MM.1S (cell line): ENCODE measurements around the gene CD1C.

Experiments
- DNase-seq: peaks from one replicate; pipeline ENCODE4 v3.0.0-alpha.2; 2015
- H2AFZ ChIP-seq: fragments of 300-600 bp; sonication (generic); 2 replicates; pipeline ENCODE4 v1.6.0; 2016; ENCODE audit warnings: antibody characterized with exemption, low read length
- H3F3A ChIP-seq: fragments of 300-600 bp; sonication (generic); 2 replicates; pipeline ENCODE4 v1.6.1; 2016; ENCODE audit warnings: mild to moderate bottlenecking, antibody characterized with exemption, low read length, moderate library complexity, mixed read lengths; ENCODE audit not compliant: insufficient read depth
- H3K27ac ChIP-seq: fragments of 300-600 bp; sonication (generic); 2 replicates; pipeline ENCODE4 v1.5.1; 2016; ENCODE audit warnings: mild to moderate bottlenecking, low read length
- H3K27me3 ChIP-seq: fragments of 300-600 bp; sonication (generic); replicated peaks from 2 replicates; pipeline ENCODE4 v1.6.0; 2016; ENCODE audit warnings: low read length; ENCODE audit not compliant: insufficient read depth
- H3K36me3 ChIP-seq: fragments of 300-600 bp; sonication (generic); replicated peaks from 2 replicates; pipeline ENCODE4 v1.6.1; 2016; ENCODE audit warnings: mild to moderate bottlenecking, low read length, mixed read lengths; ENCODE audit not compliant: insufficient read depth
- H3K4me1 ChIP-seq: fragments of 300-600 bp; sonication (generic); 2 replicates; pipeline ENCODE4 v1.6.1; 2016; ENCODE audit warnings: low read length, mixed read lengths
- H3K4me2 ChIP-seq: fragments of 300-600 bp; sonication (generic); 2 replicates; pipeline ENCODE4 v1.6.0; 2016; ENCODE audit warnings: low read depth, low read length
- H3K4me3 ChIP-seq: fragments of 300-600 bp; sonication (generic); 2 replicates; pipeline ENCODE4 v1.5.1; 2016; ENCODE audit warnings: low read length, mixed read lengths
- H3K79me2 ChIP-seq: fragments of 300-600 bp; sonication (generic); 2 replicates; pipeline ENCODE4 v1.6.1; 2016; ENCODE audit warnings: mixed run types, low read length, mixed read lengths
- H3K9ac ChIP-seq: fragments of 300-600 bp; sonication (generic); 2 replicates; pipeline ENCODE4 v1.6.1; 2016; ENCODE audit warnings: low read length, mixed read lengths
- H3K9me2 ChIP-seq: fragments of 300-600 bp; sonication (generic); replicated peaks from 2 replicates; pipeline ENCODE4 v1.6.1; 2016; ENCODE audit warnings: mild to moderate bottlenecking, low read length, mixed read lengths; ENCODE audit not compliant: insufficient read depth
- H3K9me3 ChIP-seq: fragments of 300-600 bp; sonication (generic); replicated peaks from 2 replicates; pipeline ENCODE4 v1.6.1; 2016; ENCODE audit warnings: mild to moderate bottlenecking, low read length, mixed read lengths; ENCODE audit not compliant: insufficient read depth
- H4K20me1 ChIP-seq: fragments of 300-600 bp; sonication (generic); 2 replicates; pipeline ENCODE4 v1.6.1; 2016; ENCODE audit warnings: mild to moderate bottlenecking, low read length, moderate library complexity, mixed read lengths; ENCODE audit not compliant: insufficient read depth
- EZH2 ChIP-seq: fragments of 300-600 bp; sonication (generic); optimal IDR thresholded peaks from 2 replicates; pipeline ENCODE3; 2017; ENCODE audit warnings: low read depth, mild to moderate bottlenecking, antibody characterized with exemption, low read length, mixed read lengths
- EZH2phosphoT487 ChIP-seq: fragments of 300-600 bp; sonication (generic); IDR thresholded peaks from 2 replicates; pipeline ENCODE4 v1.6.1; 2018; ENCODE audit warnings: antibody characterized with exemption, low read length
- TF ChIP-seq, protein P1 (sequence below): fragments of 300-600 bp; sonication (generic); IDR thresholded peaks from 2 replicates; pipeline ENCODE4 v1.5.1; 2016; ENCODE audit warnings: antibody characterized with exemption, low read length, mixed read lengths

The CD1C gene

DNA sequence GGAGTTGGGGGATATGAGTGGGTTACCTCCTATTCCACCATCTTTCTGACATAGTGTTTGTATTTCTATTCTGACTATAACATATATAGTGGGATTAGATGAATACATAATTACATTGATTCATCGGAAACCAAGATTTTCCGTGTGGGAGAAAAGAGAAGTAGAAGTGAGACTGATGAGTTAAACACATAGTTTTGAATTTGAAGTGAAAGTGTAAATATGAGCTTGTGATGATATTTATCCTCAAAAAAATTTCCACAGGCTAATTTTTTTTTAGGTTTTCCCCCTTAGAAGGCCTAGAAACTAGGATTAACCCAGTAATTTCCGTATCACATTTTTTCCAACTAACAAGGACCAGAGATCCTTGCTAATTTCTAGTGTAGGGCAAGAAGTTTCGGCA, 34.7 kb downstream of the CD1C start:
- H3K79me2 ChIP-seq: no peaks in the 10 kb centered on the region
- H3F3A ChIP-seq: no peaks in the 10 kb centered on the region
- H3K9me3 ChIP-seq: no peaks in the 10 kb centered on the region
- no peaks in the 10 kb centered on the region for H3K4me1 ChIP-seq
- H3K27me3 ChIP-seq: no peaks in the 10 kb centered on the region
- no peaks in the 10 kb centered on the region for H4K20me1 ChIP-seq
- H2AFZ ChIP-seq: no peak overlapping the region
- DNase-seq: no peak
- no peak overlapping the region for H3K9ac ChIP-seq
- H3K27ac ChIP-seq: no peak overlapping the region
- H3K4me3 ChIP-seq: no peak overlapping the region
- H3K4me2 ChIP-seq: no peak overlapping the region
- H3K36me3 ChIP-seq: no peaks in the 10 kb centered on the region
- no peaks in the 10 kb centered on the region for H3K9me2 ChIP-seq
- TF ChIP-seq EZH2 (no peak), EZH2phosphoT487 (no peak)
- TF ChIP-seq, protein P1, sequence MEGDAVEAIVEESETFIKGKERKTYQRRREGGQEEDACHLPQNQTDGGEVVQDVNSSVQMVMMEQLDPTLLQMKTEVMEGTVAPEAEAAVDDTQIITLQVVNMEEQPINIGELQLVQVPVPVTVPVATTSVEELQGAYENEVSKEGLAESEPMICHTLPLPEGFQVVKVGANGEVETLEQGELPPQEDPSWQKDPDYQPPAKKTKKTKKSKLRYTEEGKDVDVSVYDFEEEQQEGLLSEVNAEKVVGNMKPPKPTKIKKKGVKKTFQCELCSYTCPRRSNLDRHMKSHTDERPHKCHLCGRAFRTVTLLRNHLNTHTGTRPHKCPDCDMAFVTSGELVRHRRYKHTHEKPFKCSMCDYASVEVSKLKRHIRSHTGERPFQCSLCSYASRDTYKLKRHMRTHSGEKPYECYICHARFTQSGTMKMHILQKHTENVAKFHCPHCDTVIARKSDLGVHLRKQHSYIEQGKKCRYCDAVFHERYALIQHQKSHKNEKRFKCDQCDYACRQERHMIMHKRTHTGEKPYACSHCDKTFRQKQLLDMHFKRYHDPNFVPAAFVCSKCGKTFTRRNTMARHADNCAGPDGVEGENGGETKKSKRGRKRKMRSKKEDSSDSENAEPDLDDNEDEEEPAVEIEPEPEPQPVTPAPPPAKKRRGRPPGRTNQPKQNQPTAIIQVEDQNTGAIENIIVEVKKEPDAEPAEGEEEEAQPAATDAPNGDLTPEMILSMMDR: no peak

DNA sequence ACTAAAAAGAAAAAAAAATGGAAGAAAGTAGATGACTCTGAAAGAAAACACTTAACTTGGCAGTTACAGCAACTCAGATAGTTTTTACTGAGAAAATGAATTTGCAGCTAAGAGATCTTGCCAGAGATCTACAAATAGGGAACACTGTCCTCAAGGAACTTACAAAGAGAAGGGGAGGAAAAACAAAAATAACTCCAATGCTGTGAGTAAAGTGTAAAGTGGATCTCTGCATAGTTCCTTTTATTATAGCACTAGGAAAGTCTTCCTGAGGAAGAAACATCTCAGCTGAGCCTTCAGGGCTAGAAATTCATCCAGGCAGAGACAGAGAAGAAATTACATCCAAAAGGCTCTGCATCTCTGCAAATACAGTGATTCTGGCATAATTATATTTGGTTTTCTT, 37.8 kb downstream of the CD1C start:
- no peaks in the 10 kb centered on the region for H4K20me1 ChIP-seq
- H3K9ac ChIP-seq: no peak overlapping the region
- no peaks in the 10 kb centered on the region for H3K4me1 ChIP-seq
- no peaks in the 10 kb centered on the region for H3K9me2 ChIP-seq
- no peaks in the 10 kb centered on the region for H3K36me3 ChIP-seq
- H3K4me3 ChIP-seq: no peak overlapping the region
- H3F3A ChIP-seq: no peaks in the 10 kb centered on the region
- H3K27ac ChIP-seq: no peak overlapping the region
- no peaks in the 10 kb centered on the region for H3K27me3 ChIP-seq
- H2AFZ ChIP-seq: no peak overlapping the region
- no peak for TF ChIP-seq EZH2phosphoT487
- TF ChIP-seq, protein P1: no peak
- no peak for DNase-seq
- H3K9me3 ChIP-seq: no peaks in the 10 kb centered on the region
- H3K4me2 ChIP-seq: no peak overlapping the region
- H3K79me2 ChIP-seq: no peaks in the 10 kb centered on the region

DNA sequence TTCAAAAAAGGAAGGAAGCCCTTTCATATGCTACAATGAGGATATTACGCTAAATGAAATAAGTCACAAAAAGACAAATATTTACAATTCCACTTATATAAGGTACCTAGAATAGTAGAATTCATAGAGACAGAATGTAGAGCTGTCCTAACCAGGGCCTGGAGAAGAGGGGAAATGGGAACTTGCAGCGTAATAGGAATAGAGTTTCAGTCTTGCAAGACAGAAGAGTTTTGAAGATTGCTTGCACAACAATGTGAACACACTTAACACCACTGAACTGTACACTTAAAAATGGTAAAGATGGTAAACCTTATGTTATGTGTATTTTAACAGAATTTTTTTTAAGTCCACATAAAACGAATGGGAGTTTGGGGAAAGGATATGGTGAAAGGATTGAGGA, 38.7 kb downstream of the CD1C start:
- Histone ChIP-seq H2AFZ (no peak overlapping the region), H3K27ac (no peak overlapping the region), H3K36me3 (no peaks in the 10 kb centered on the region), H3K4me2 (no peak overlapping the region), H3K4me3 (no peak overlapping the region), H3K4me1 (peaks cover 3% of the 10 kb centered on the region; the same call in 1 of the 2 replicates), H3K9me3 (no peaks in the 10 kb centered on the region), H4K20me1 (no peaks in the 10 kb centered on the region), H3K27me3 (no peaks in the 10 kb centered on the region), H3K9me2 (no peaks in the 10 kb centered on the region), H3K79me2 (no peaks in the 10 kb centered on the region), H3F3A (0 out of 2 replicates have a peak, but pooled peaks cover 2% of the 10 kb centered on the region), H3K9ac (no peak overlapping the region)
- DNase-seq: no peak
- TF ChIP-seq, protein P1: no peak
- TF ChIP-seq EZH2phosphoT487 (no peak), EZH2 (no peak)

DNA sequence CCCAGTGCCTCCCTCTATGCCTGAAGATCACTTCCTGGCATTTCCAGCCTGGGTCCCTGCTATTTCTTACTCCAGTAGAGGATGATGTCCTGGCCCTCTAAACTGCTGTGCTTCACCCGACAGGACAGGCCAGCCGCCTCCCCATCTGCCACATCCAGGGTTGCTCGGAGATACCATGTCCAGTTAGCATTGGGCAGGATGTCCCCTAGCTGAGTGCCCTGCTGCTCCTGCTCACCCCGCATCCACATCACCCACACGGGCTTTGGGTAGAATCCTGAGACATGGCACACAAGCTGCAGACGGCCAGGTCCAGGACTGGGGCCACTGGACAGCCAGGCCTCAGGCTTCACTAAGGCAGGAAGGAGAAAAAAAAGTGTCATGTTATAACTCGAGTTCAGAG, 39.6 kb downstream of the CD1C start:
- Histone ChIP-seq H3K36me3 (no peaks in the 10 kb centered on the region), H2AFZ (no peak overlapping the region), H3F3A (0 out of 2 replicates have a peak, but pooled peaks cover 9% of the 10 kb centered on the region), H3K4me2 (no peak overlapping the region), H3K27ac (no peak overlapping the region), H3K27me3 (no peaks in the 10 kb centered on the region), H4K20me1 (no peaks in the 10 kb centered on the region), H3K9me3 (no peaks in the 10 kb centered on the region), H3K4me1 (peaks cover 12% of the 10 kb centered on the region), H3K4me3 (no peak overlapping the region), H3K9ac (no peak overlapping the region), H3K9me2 (no peaks in the 10 kb centered on the region), H3K79me2 (no peaks in the 10 kb centered on the region)
- DNase-seq: no peak
- TF ChIP-seq, protein P1: no peak
- TF ChIP-seq EZH2 (no peak), EZH2phosphoT487 (no peak)
